GM21717 (cell line): ENCODE results near the gene TMEM242.
"Not testable (repeated sequence)": the region's sequence is repeated elsewhere in the genome, so short reads cannot be mapped to it uniquely, and the experiment has no call there.

Experiments
- ATAC-seq: cut with Tn5 transposase; IDR thresholded peaks from one replicate; pipeline ENCODE4 v1.9.1; 2021; ENCODE audit warnings: mild to moderate bottlenecking, moderate library complexity; ENCODE audit not compliant: unreplicated experiment

TMEM242 gene

DNA sequence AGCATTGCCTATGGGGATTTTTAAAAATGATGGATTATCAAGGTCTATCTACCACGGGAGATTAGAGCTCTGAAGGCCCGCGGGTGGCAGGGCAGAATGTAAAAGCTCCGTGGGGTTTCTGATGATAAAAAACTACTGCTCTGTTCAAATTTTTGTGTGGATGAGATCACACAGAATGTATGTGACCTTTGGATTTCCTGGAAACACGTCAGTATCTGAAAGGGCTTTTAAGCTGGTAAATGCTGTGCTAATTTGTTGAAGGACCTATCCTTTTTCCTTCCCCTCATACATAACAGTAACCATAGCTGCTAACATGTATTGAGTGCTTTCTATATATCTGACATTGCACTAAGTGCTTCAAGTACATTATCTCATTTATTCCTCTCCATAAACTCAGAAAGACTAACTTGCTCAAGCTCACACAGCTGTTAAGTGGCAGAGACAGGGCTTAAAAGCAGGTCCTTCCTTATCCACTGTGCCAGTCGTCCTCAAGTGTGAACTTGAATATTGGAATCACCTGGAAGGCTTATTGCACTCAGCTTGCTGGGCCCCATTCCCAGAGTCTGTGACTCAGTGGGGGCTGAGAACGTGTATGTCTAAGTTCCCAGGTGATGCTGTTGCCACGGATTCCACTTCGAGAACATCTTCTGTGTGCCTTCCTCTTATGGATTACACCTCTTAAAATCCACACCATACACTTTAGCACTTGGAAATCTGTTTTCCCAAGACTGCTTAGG lies 1.9 kb upstream of the TMEM242 start:
- ATAC-seq, result no peak

- peak; percentile 33 for ATAC-seq
Measured at GRCh38 chr6:157323966-157324300, 614 bp upstream of the TMEM242 start.

DNA sequence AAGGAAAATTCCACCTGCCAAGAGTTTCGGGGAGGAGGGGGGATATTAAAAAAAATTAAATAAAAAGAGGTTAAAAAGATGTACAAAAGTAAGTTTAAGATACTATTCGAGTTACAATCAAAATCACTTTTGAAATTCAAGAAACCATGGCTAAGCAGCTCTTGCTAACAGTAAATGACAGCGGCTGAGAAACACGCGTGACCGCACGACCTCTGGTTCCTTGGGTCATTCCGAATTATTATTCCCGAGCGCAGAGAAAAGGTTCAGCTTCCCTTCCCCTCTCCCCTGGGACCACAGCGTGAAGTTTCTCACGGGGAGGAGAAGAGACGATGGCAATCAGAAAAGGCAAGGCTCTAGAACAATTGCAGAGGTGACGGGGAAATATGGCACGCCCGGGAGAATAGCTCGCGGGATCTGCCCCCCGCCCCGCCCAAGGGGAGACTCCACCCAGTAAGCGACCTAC lies 496 bp downstream of the TMEM242 start:
- ATAC-seq, result no peak

DNA sequence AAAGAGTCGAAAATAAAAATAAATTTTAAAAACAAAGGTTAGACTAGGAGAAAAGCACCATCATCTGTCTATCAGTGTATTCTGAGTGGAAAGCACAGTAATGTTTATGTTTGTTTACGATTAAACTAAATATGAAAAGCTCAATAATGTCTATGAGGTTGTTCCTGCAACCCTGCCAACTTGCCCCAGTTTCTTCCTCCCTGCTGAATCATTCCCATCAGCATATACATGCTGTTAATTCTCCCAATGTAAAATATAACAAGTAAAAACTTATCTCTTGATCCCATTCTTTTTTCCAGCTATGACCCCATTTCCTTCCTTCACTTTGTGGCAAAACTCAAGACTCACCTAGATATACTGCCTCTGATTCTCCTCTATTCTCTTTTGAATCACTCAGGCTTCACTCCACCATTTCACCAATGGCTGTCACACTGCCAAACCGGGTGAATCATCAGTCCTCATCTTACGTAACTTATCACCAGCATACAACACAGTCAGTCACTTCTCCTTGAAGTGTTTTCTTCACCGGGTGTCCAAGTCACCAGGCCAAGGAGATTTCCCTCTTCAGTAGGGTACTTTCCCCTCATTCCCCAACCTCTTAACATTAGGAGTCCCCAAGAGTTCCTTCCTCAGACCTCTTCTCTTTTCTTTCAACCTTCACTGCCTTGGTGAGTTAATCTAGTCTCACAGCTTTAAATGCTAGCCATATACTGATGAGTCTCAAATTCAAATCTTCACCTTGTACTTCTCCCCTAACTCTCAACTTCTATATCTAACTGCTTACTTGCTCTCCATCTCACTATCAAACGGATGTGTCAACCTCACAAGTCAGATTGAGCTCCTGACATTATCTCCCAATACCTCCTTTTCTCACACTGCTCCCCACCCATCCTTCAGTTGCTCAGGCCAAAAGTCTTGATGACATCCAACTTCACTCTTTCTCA lies 6.2 kb downstream of the TMEM242 start:
- no peak for ATAC-seq

DNA sequence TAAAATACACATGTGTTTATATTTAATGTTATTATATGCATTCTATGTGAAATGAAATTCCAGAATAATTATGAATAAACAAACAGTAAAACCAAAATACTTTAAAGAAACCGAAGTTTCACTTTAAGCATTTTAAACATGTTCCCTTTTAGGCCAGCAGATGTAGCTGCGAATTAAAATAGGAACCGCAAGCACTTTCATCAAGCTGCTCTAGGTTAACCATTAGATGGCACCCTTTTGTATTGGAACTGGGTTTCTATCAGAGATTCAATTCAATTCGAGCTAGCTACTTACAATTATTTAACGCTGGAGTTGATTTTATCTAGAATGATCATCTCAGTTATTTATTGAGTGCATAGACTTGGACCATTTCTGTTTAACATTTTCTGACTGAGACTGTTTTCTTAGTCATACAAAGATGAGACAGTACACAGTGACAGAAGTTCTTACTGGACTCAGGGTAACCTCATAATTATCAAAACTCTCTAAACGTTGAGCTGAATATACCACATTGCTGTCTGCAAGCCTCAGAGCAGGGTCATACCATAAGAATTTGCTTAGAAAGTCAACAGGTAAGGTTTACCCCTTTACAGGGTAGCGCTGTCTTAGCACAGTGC lies 8.5 kb downstream of the TMEM242 start:
- ATAC-seq, result no peak

- no peak for ATAC-seq
Measured at GRCh38 chr6:157313531-157314467, 9.5 kb downstream of the TMEM242 start.

GRCh38 chr6:157312757-157313156 lies 10.6 kb downstream of the TMEM242 start:
- no peak for ATAC-seq

DNA sequence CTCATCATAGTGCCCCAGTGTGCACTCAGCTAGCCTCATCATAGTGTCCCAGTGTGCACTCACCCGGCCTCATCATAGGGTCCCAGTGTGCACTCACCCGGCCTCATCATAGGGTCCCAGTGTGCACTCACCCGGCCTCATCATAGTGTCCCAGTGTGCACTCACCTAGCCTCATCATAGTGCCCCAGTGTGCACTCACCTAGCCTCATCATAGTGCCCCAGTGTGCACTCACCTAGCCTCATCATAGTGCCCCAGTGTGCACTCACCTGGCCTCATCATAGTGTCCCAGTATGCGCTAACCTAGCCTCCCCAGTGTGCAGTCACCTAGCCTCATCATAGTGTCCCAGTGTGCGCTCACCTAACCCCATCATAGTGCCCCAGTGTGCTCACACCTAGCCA lies 12.6 kb downstream of the TMEM242 start:
- not testable (repeated sequence) for ATAC-seq

GRCh38 chr6:157307661-157308060 lies 15.7 kb downstream of the TMEM242 start:
- ATAC-seq, result no peak

DNA sequence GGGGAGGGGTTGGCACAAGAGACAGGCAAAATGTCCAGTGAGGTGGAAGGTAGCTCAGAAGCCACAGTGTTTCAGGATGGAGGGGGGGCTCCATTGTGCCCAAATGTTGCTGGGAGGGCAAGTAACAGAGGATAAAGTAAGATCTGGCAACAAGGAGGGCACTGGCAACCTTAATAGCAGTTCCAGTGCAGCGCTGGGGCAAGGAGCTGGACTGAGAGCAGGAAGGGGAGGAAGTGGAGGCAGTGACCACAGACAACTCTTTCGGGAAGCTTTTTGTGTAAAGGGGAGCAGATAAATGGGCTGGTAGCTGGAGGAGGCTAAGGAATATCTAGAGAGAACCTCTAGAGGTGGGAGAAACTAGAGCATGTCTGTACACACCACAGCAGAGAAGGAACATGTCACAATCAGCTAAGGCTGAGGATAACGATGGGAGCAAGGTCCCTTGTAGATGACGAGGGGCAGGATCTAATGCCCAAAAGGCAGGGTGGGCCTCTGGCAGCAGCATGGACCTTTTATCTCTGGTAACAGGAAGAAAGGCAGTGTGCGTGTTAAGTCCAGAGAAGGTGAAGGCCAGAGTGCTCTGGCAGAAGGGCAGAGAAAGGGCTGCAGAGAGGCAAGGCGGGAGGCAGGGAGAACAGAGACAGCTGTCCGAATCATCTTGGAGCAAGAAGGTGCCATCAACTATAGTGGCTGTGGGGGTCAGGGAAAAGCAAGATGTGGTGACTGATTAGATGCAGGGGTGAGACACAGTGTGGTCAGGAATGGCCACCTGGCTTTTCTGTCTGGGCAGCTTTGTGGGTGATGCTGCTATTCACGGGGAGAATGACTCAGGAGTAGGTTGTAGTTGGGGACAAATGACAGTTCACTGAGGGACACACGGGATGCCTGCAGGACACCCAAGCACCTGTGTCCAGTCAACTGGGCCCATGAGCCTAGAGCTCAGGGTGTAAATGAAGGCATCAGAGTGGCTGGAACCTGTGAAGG lies 17.4 kb downstream of the TMEM242 start:
- ATAC-seq, result no peak

- no peak for ATAC-seq
Measured at GRCh38 chr6:157304899-157305663, 18.2 kb downstream of the TMEM242 start.

DNA sequence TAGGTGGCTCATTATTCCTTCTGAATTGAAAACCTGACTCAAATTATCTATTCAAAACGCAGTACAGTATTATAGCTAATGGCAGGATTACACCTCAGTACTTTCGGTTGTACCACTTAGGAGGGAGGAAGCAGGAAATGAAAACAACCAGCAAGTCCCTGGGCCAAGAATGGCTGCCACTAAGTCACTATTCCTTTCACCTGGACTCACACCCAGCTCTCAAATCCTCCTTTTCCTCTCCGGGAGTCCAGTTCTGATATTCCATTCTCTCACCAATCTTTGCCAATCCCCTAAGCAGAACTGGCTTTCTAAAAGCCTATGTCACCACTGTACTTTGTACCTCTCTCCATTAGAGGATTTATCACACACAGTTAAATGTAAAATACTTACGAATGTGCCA lies 20.6 kb downstream of the TMEM242 start:
- ATAC-seq, result no peak

DNA sequence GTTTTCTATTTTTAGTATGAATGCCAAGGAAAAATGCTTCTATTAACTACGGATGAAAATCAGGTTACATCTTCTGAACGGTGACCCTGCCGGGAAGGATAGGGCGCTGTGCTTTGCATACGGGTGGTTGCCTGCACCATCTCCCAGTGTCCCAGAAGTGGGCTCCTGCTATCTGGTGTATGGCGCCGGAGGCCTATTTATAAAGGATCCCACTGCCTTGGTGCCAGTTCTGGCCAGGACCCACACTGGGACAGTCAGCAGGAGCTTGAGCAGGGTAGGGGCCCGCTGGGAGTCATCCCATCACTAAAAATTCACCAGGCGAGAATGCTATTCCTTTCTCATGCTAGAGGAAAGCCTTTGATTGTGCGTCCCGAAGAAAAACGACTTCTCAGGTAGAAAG lies 22.9 kb downstream of the TMEM242 start:
- no peak for ATAC-seq

DNA sequence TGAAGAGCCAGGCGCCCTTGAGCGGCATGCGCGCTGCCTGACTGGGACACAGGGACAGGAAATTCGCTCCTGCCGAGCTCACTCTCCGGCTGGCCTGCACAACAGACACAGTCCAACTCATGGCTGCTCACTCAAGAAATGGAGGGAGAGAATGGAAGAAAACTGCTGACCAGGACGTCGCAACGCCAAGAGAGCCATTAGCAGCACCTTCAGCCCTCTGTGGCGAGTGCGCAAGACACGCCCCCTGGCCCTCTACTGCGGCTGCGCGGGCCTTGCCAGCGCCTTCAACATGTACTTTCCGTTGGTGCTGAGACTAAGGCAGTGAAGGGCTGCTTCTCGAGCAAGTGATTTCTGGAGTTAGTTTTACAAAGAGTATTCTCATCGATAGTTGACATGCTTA lies 23.3 kb downstream of the TMEM242 start:
- ATAC-seq, result no peak

DNA sequence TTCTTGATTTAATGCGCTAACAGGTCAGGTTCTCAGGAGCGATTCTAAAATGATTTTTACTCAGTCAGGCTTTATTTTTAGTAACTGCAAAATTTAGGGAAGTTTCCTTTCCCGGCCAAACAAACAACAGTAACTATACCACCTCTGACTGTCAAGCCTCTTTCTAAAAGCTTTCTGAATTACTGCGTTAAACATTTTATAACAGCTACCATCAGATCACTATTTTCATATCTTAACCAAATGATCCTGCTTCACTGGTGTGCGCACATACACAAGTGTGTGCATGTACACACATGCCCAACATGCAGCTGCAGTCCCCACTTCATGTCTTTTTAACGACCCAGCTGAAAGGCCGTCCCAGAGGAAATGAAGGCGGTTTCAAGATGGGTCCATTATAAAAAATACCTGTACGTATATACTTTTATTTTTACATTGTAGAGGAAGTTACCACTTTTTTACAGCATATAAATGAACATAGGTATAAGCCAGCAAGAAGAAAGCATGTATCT lies 25.0 kb downstream of the TMEM242 start:
- no peak for ATAC-seq

GRCh38 chr6:157294654-157295053 lies 28.7 kb downstream of the TMEM242 start:
- ATAC-seq, result no peak

- no peak for ATAC-seq
Measured at GRCh38 chr6:157293780-157294179, 29.5 kb downstream of the TMEM242 start.

- ATAC-seq, result no peak
Measured at GRCh38 chr6:157292202-157292601, 31.1 kb downstream of the TMEM242 start.
